Measurements from ENCODE around the gene TLK2. TPM values are rescaled to one million over a fixed set of nuclear protein-coding genes. Genes with fewer than 3 reads are reported as not detected.

The TLK2 gene
- total RNA-seq, 1 experiment from 2014 or later = 40.5 TPM

- ChIA-PET CTCF (no interaction called here), POLR2A (ENCODE audit: unreplicated experiment) (no interaction called here)
- Histone ChIP-seq H3K27ac (ENCODE audit: low read length) (no peak overlapping the region), H4K20me1 (ENCODE audit: low read length) (no peaks in the 10 kb centered on the region), H3K79me2 (ENCODE audit: low read length) (no peaks in the 10 kb centered on the region), H3K4me3 (ENCODE audit: low read length) (no peak overlapping the region), H2AFZ (ENCODE audit: low read length) (no peak overlapping the region), H3K4me2 (ENCODE audit: low read length) (no peak overlapping the region), H3K36me3 (ENCODE audit: low read depth, low read length) (peaks cover 34% of the 10 kb centered on the region), H3F3A (ENCODE audit: low read length, unreplicated experiment) (no peaks in the 10 kb centered on the region), H3K9ac (ENCODE audit: low read length) (no peak overlapping the region), H3K4me1 (ENCODE audit: insufficient read depth, low read length) (no peaks in the 10 kb centered on the region), H3K9me3 (ENCODE audit: low read length) (no peaks in the 10 kb centered on the region), H3K9me2 (replicated peaks; ENCODE audit: low read length) (no peaks in the 10 kb centered on the region), H3K27me3 (ENCODE audit: low read length) (no peaks in the 10 kb centered on the region)
- TF ChIP-seq EZH2phosphoT487 (IDR thresholded peaks at IDR 0.05; ENCODE audit: borderline replicate concordance, low read length) = no peak
- no peak for TF ChIP-seq EZH2 (IDR thresholded peaks at IDR 0.05; ENCODE audit: low read length, unreplicated experiment)
- BruUV-seq (replicated peaks) = no TSS peak
- intact Hi-C loops (cut with micrococcal nuclease) = no loop called here
- DNase-seq = no peak
- ATAC-seq = peak; percentile 33
These were observed 103.1 kb downstream of the TLK2 start for GRCh38 chr17:62581764-62582163.

GRCh38 chr17:62587554-62587953 lies 108.9 kb downstream of the TLK2 start:
- ATAC-seq (no peak), DNase-seq (no peak)
- no peak overlapping the region for H3K27ac ChIP-seq (ENCODE audit: low read length)
- peaks cover 13% of the 10 kb centered on the region for H3K4me1 ChIP-seq (ENCODE audit: insufficient read depth, low read length)
- no peak for TF ChIP-seq EZH2 (IDR thresholded peaks at IDR 0.05; ENCODE audit: low read length, unreplicated experiment)
- no peak for TF ChIP-seq CTCF (conservative IDR thresholded peaks at IDR 0.05; ENCODE audit: low read depth, low read length)
- no peak for TF ChIP-seq EZH2phosphoT487 (IDR thresholded peaks at IDR 0.05; ENCODE audit: borderline replicate concordance, low read length)
- H3K36me3 ChIP-seq (ENCODE audit: low read depth, low read length) = peaks cover 37% of the 10 kb centered on the region
- BruUV-seq (replicated peaks) = no TSS peak
- H2AFZ ChIP-seq (ENCODE audit: low read length) = no peak overlapping the region
- H3K4me2 ChIP-seq (ENCODE audit: low read length) = no peak overlapping the region
- intact Hi-C loops (cut with micrococcal nuclease) = no loop called here
- H4K20me1 ChIP-seq (ENCODE audit: low read length) = no peaks in the 10 kb centered on the region; the same call in 1 of the 2 replicates
- H3K9me3 ChIP-seq (ENCODE audit: low read length) = no peaks in the 10 kb centered on the region
- POLR2A ChIA-PET (ENCODE audit: unreplicated experiment) = no interaction called here
- H3K4me3 ChIP-seq (ENCODE audit: low read length) = no peak overlapping the region
- CTCF ChIA-PET = no interaction called here
- no peaks in the 10 kb centered on the region for H3F3A ChIP-seq (ENCODE audit: low read length, unreplicated experiment)
- H3K27me3 ChIP-seq (ENCODE audit: low read length) = no peaks in the 10 kb centered on the region
- H3K9ac ChIP-seq (ENCODE audit: low read length) = no peak overlapping the region
- H3K79me2 ChIP-seq (ENCODE audit: low read length) = no peaks in the 10 kb centered on the region; the same call in 1 of the 2 replicates
- no peaks in the 10 kb centered on the region for H3K9me2 ChIP-seq (replicated peaks; ENCODE audit: low read length)

- peaks cover 37% of the 10 kb centered on the region for H3K36me3 ChIP-seq (ENCODE audit: low read depth, low read length)
- TF ChIP-seq EZH2phosphoT487 (IDR thresholded peaks at IDR 0.05; ENCODE audit: borderline replicate concordance, low read length) = no peak
- no peak for TF ChIP-seq EZH2 (IDR thresholded peaks at IDR 0.05; ENCODE audit: low read length, unreplicated experiment)
- no peak for TF ChIP-seq CTCF (conservative IDR thresholded peaks at IDR 0.05; ENCODE audit: low read depth, low read length)
- intact Hi-C loops (cut with micrococcal nuclease) = no loop called here
- POLR2A ChIA-PET (ENCODE audit: unreplicated experiment) = no interaction called here
- no peaks in the 10 kb centered on the region for H3K9me2 ChIP-seq (replicated peaks; ENCODE audit: low read length)
- no peaks in the 10 kb centered on the region; the same call in 1 of the 2 replicates for H4K20me1 ChIP-seq (ENCODE audit: low read length)
- no peaks in the 10 kb centered on the region; the same call in 1 of the 2 replicates for H3K79me2 ChIP-seq (ENCODE audit: low read length)
- no peak for ATAC-seq
- H3K4me1 ChIP-seq (ENCODE audit: insufficient read depth, low read length) = peaks cover 18% of the 10 kb centered on the region
- no peaks in the 10 kb centered on the region for H3K27me3 ChIP-seq (ENCODE audit: low read length)
- H3K4me2 ChIP-seq (ENCODE audit: low read length) = no peak overlapping the region
- H3F3A ChIP-seq (ENCODE audit: low read length, unreplicated experiment) = no peaks in the 10 kb centered on the region
- H3K27ac ChIP-seq (ENCODE audit: low read length) = no peak overlapping the region
- no peak for DNase-seq
- CTCF ChIA-PET = no interaction called here
- H2AFZ ChIP-seq (ENCODE audit: low read length) = no peak overlapping the region
- no TSS peak for BruUV-seq (replicated peaks)
- H3K9ac ChIP-seq (ENCODE audit: low read length) = no peak overlapping the region
- H3K9me3 ChIP-seq (ENCODE audit: low read length) = no peaks in the 10 kb centered on the region
- H3K4me3 ChIP-seq (ENCODE audit: low read length) = no peak overlapping the region
These were observed 109.5 kb downstream of the TLK2 start for GRCh38 chr17:62588109-62588508.

All from PC-3 (cell line).